ENCODE measurements around the gene THADA. TPM values are rescaled to one million over a fixed set of nuclear protein-coding genes. Genes with fewer than 3 reads are reported as not detected.

Gene THADA
- polyA plus RNA-seq, 1 donor (not counting 4 experiments of a cell fraction or from before 2014, with no cell fraction given): 22.6 TPM

GRCh38 chr2:43259512-43259911, 336.3 kb downstream of the THADA start:
- Histone ChIP-seq H3K4me1 (ENCODE audit: control insufficient read depth, extremely low read depth, insufficient read depth, low read length) (no peaks in the 10 kb centered on the region), H3K36me3 (ENCODE audit: control insufficient read depth in 2 of 2, extremely low read depth in 1 of 2, insufficient read depth in 2 of 2, low read length in 2 of 2) (peaks cover 1 to 12% of the 10 kb centered on the region in 2 experiments), H3K27ac (ENCODE audit: control insufficient read depth, insufficient read depth, low read length) (no peak overlapping the region), H3K79me2 (ENCODE audit: control insufficient read depth, insufficient read depth, low read length) (no peaks in the 10 kb centered on the region), H2AFZ (ENCODE audit: control insufficient read depth, low read length) (no peak overlapping the region), H4K20me1 (ENCODE audit: control insufficient read depth, extremely low read depth, insufficient read depth, low read length) (no peaks in the 10 kb centered on the region), H3K9ac (ENCODE audit: control insufficient read depth, extremely low read depth, insufficient read depth, low read length) (no peak overlapping the region), H3K9me1 (ENCODE audit: control insufficient read depth, extremely low read depth, insufficient read depth, low read length) (no peaks in the 10 kb centered on the region), H3K4me3 (ENCODE audit: control insufficient read depth in 2 of 3, extremely low read depth in 1 of 3, insufficient read depth in 2 of 3, low read depth in 1 of 3, low read length in 3 of 3) (no peak overlapping the region), H3K27me3 (ENCODE audit: control insufficient read depth, extremely low read depth, insufficient read depth, low read length) (no peaks in the 10 kb centered on the region), H3K9me3 (ENCODE audit: control insufficient read depth, low read depth, low read length) (no peaks in the 10 kb centered on the region), H3K4me2 (ENCODE audit: control insufficient read depth, extremely low read depth, insufficient read depth, low read depth, low read length) (no peak overlapping the region)
- dilution Hi-C loops (cut with MboI; ENCODE audit: extremely low pct_ligation_motif_present, low sequenced_read_pairs): no loop called here
- no peak for DNase-seq (ENCODE audit: low read depth, low spot score)
- TF ChIP-seq CTCF (optimal IDR thresholded peaks at IDR 0.05 in 1 of 3, IDR thresholded peaks at IDR 0.05 in 1 of 3, conservative IDR thresholded peaks at IDR 0.05 in 1 of 3; ENCODE audit: extremely low read depth in 1 of 3, insufficient read depth in 2 of 3, low read length in 3 of 3) (no peak), EZH2 (IDR thresholded peaks at IDR 0.05; ENCODE audit: low read length) (no peak)
- no peak for FAIRE-seq

DNA sequence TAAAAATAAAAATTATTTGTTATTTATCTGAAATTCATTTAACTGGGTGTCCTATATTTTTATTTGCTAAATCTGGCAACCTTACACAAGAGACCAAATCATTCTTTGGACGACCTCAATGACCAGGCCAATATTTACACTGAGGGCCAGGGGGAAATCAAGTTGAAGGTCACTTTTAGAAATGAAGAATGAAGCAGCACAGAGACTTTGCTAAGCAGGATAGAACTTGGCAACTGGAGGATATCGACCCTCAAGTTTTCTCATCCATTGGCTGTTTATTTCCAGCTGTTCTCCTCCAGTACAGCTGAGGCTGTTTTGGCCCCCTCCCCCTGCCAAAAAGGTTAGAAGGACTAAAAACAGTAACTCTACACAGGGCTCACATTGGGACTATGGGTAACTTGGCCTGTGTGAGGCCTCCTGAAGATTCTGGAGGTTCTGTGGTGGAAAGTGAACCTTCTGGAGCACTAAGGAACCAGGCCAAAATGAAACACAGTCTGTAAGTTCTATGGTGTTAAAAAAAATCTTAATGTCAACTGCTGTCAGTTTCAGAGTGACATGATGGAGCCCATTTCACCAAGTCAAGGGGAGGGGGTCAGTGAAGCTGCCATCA, 337.2 kb downstream of the THADA start:
- H3K9ac ChIP-seq (ENCODE audit: control insufficient read depth, extremely low read depth, insufficient read depth, low read length): no peak overlapping the region
- H3K9me1 ChIP-seq (ENCODE audit: control insufficient read depth, extremely low read depth, insufficient read depth, low read length): no peaks in the 10 kb centered on the region
- TF ChIP-seq EZH2 (IDR thresholded peaks at IDR 0.05; ENCODE audit: low read length): no peak
- no peak for TF ChIP-seq CTCF (optimal IDR thresholded peaks at IDR 0.05 in 1 of 3, IDR thresholded peaks at IDR 0.05 in 1 of 3, conservative IDR thresholded peaks at IDR 0.05 in 1 of 3; ENCODE audit: extremely low read depth in 1 of 3, insufficient read depth in 2 of 3, low read length in 3 of 3)
- H3K4me2 ChIP-seq (ENCODE audit: control insufficient read depth, extremely low read depth, insufficient read depth, low read depth, low read length): no peak overlapping the region
- H3K4me1 ChIP-seq (ENCODE audit: control insufficient read depth, extremely low read depth, insufficient read depth, low read length): no peaks in the 10 kb centered on the region
- DNase-seq (ENCODE audit: low read depth, low spot score): no peak
- dilution Hi-C loops (cut with MboI; ENCODE audit: extremely low pct_ligation_motif_present, low sequenced_read_pairs): no loop called here
- peaks cover 1 to 12% of the 10 kb centered on the region in 2 experiments for H3K36me3 ChIP-seq (ENCODE audit: control insufficient read depth in 2 of 2, extremely low read depth in 1 of 2, insufficient read depth in 2 of 2, low read length in 2 of 2)
- H4K20me1 ChIP-seq (ENCODE audit: control insufficient read depth, extremely low read depth, insufficient read depth, low read length): no peaks in the 10 kb centered on the region
- no peaks in the 10 kb centered on the region for H3K79me2 ChIP-seq (ENCODE audit: control insufficient read depth, insufficient read depth, low read length)
- no peaks in the 10 kb centered on the region for H3K27me3 ChIP-seq (ENCODE audit: control insufficient read depth, extremely low read depth, insufficient read depth, low read length)
- no peak overlapping the region for H3K4me3 ChIP-seq (ENCODE audit: control insufficient read depth in 2 of 3, extremely low read depth in 1 of 3, insufficient read depth in 2 of 3, low read depth in 1 of 3, low read length in 3 of 3)
- H2AFZ ChIP-seq (ENCODE audit: control insufficient read depth, low read length): no peak overlapping the region
- H3K27ac ChIP-seq (ENCODE audit: control insufficient read depth, insufficient read depth, low read length): no peak overlapping the region
- H3K9me3 ChIP-seq (ENCODE audit: control insufficient read depth, low read depth, low read length): no peaks in the 10 kb centered on the region
- no peak for FAIRE-seq

Data from keratinocyte (primary cell).